GM20000 (cell line): Measurements from ENCODE around the gene COL27A1.

Experiments
- DNase-seq: peaks from one replicate; pipeline ENCODE4 v3.0.0; 2012; ENCODE audit warnings: low spot score
- TF ChIP-seq, protein P1 (sequence below): IDR thresholded peaks from 2 replicates; pipeline ENCODE4 v1.5.1; 2012; ENCODE audit warnings: mild to moderate bottlenecking, control low read depth; ENCODE audit errors: extremely low read depth, missing control alignments

Gene COL27A1

DNA sequence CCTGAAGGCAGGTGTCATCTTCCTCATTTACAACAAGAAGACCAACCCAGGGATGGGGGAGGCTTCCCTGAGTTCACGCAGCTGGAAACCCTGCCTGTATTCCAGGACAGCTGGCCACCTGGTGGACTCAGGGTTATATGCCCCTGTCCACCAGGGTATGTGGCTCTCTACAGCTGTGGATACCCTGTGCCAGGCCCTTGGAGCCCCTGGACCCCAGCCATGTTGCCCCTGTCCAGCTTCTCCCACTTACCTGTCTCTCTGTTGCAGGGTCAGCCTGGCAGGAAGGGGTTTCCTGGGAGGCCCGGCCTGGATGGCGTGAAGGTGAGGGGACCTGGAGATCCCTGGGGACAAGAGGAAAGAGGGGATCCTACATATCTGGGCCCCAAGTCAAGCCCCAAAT lies 87.9 kb downstream of the COL27A1 start:
- no peak for DNase-seq
- TF ChIP-seq, protein P1, sequence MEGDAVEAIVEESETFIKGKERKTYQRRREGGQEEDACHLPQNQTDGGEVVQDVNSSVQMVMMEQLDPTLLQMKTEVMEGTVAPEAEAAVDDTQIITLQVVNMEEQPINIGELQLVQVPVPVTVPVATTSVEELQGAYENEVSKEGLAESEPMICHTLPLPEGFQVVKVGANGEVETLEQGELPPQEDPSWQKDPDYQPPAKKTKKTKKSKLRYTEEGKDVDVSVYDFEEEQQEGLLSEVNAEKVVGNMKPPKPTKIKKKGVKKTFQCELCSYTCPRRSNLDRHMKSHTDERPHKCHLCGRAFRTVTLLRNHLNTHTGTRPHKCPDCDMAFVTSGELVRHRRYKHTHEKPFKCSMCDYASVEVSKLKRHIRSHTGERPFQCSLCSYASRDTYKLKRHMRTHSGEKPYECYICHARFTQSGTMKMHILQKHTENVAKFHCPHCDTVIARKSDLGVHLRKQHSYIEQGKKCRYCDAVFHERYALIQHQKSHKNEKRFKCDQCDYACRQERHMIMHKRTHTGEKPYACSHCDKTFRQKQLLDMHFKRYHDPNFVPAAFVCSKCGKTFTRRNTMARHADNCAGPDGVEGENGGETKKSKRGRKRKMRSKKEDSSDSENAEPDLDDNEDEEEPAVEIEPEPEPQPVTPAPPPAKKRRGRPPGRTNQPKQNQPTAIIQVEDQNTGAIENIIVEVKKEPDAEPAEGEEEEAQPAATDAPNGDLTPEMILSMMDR: no peak

DNA sequence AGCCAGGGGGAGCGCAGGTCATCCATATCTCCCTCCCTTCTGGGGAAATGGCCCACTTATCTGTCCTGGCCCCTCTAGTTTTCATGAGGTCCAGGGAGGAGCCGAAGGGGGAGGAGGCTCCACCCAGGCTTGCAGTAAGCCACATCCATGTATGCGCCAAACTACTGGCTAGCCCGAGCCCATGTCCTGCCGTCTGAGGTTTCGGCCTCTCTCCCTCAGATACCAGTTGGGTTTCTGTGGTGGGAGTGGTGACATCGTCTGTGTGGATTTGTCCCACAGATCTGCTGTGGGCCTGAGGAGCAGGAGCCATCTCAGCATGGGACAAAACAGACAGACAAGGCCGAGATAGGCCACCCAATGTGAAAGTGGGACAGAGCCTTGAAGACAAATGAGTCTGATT lies 89.2 kb downstream of the COL27A1 start:
- no peak for DNase-seq
- TF ChIP-seq, protein P1: no peak

DNA sequence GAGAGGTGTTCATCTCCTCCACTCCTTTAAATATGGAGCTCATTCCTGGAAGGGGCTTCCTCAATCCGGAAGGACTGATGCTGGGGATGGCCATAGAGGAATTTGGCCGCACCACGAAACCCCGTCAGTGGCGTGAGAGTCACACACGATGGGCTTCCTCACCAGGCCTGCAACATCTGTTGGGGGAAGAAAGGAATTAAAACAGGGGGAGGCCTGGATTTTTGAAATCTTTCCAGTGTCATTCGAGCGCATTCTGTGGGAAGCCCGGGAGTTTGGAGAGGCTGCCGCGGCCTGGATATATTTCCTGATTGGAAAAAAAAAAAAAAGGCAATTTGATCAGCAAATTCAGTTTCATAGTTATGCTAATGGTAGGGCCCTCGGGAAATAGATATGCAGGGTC lies 91.2 kb downstream of the COL27A1 start:
- TF ChIP-seq, protein P1: no peak
- no peak for DNase-seq

DNA sequence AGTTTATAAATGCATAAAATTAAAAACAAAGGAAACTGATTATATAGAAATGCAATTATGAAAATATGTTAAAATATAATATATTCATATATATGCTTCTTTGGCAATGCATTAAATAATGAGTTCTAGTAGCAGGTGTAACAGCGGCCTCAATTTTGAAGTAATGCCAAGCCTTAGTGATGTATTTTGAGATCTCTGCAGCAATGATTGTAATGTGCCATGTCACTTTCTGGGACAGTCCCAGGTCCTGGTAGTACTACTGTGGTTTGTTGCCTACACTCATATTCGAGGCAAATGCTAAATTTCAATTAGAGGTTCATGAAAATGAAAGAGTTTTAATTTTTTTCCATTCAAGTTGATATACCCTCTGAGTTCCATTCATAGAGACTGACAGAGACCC lies 91.7 kb downstream of the COL27A1 start:
- no peak for DNase-seq

DNA sequence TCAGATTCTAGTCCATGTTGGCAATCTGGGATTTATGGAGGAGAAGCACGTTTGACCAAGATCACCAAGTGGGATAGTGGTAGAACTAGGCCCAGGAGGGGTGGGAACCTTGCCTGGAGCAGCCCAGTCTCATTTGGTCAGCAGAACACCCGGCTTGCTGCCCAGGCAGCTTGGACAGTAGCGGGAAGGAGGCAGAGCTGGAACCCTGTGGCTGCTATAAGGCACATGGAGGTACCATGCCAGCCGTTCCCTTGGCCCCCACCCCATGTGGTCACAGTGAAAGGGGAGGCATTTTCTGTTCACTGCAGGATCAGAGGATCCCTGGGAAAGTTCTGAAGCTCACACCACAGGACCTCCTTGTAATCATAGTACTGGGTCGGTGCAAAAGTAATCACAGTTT lies 92.2 kb downstream of the COL27A1 start:
- TF ChIP-seq, protein P1: no peak

More for the DNA sequence above, 91.7 kb downstream of the COL27A1 start:
- TF ChIP-seq, protein P1: no peak

DNA sequence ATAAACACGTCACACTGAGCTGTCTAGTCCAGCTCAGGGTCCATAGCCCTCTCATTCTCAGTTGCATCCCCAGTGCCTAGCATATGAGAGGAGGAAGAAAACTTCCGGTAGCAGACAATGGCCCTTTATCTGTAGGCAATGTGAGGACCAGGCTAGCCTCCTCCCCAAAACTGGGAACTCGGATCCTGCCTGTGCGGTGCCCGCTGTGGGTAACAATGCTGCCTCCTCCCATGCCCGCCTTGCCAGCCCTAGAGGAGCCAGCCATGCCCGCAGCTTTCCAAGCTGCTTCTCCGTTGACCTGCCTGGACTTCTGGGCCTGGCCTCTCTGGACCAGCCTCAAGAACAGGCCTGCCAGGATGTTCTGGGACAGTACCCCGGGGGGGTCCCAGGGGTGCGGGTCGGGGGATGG lies 93.0 kb downstream of the COL27A1 start:
- TF ChIP-seq, protein P1: no peak
- DNase-seq: no peak

More for the DNA sequence above, 92.2 kb downstream of the COL27A1 start:
- DNase-seq: no peak

DNA sequence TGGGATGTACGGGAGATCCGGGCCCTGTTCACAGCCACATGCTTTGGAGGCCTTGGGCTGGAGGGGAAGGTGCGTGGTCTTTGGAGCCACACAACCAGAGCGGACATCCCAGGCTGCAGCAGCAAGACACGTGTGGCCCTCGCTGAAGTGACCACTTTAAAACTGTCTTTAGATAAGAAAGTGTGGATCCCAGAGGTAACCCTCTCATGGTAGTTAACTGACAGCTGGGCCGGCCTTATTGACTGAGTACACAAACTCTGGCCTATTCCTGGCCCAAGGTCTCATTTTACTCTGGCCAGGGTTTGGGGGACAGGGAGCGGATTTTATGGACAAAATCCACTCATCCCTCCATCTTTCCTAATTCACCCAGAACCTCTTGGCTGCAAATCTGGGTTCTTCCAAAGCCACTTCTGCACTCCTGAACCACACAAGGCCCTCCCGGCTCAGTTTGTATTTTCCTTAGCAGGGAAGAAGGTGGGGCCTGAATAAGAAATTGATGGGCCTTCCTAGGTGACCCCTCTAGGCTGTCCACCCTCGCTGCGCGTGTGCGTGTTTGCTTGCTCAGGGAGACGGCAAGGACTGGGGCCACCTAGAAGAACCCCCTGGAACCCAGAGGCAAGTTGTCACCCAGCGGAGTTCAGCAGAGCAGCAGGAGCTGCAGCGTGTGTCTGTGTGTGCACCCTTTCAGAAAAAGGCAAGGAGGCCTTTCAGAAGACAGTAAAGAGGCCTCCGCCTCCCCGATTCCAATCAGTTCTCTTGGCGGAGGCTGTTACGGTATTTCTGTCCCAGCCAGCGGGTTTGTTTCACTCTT lies 94.3 kb downstream of the COL27A1 start:
- no peak for DNase-seq
- TF ChIP-seq, protein P1: no peak
